MCF 10A (cell line): ENCODE results near the gene MAGEA11. TPM values are rescaled to one million over a fixed set of nuclear protein-coding genes. Genes with fewer than 3 reads are reported as not detected.
"Not testable (repeated sequence)": the region's sequence is repeated elsewhere in the genome, so short reads cannot be mapped to it uniquely, and the experiment has no call there.

ENCODE experiments used
- BruUV-seq: library from RNA; stranded (reverse); fragments of 400-500 nt; replicated peaks from 2 replicates; lab custom pipeline; 2021; lab: Mats Ljungman, UMichigan
- CTCF ChIA-PET: fragments of 300-600 bp; sonication (Branson Sonifier 250); formaldehyde crosslinking; extraction: SDS; loops from one replicate; lab custom pipeline; 2021; ENCODE audit warnings: antibody characterized with exemption, inconsistent platforms; lab: Yijun Ruan, JAX
- POLR2A ChIA-PET: fragments of 300-600, 350-650 bp; sonication (Branson Sonifier 250); formaldehyde crosslinking; extraction: SDS; loops from one replicate; lab custom pipeline; 2020; ENCODE audit warnings: antibody characterized with exemption, inconsistent platforms; lab: Yijun Ruan, JAX
- DNase-seq: peaks from one replicate; pipeline ENCODE4 v3.0.0-alpha.2; 2018; ENCODE audit not compliant: unreplicated experiment
- H3K27ac Mint-ChIP-seq: one replicate; pipeline ENCODE4 v1.8.0; 2022; ENCODE audit warnings: mild to moderate bottlenecking, low read depth, mixed read lengths; ENCODE audit not compliant: unreplicated experiment
- H3K27me3 Mint-ChIP-seq: one replicate; pipeline ENCODE4 v1.8.0; 2022; ENCODE audit warnings: mixed read lengths; ENCODE audit not compliant: insufficient read depth, unreplicated experiment
- H3K36me3 Mint-ChIP-seq: one replicate; pipeline ENCODE4 v1.8.0; 2022; ENCODE audit warnings: mild to moderate bottlenecking, moderate library complexity, mixed read lengths; ENCODE audit not compliant: insufficient read depth, unreplicated experiment
- H3K4me1 Mint-ChIP-seq: one replicate; pipeline ENCODE4 v1.8.0; 2022; ENCODE audit warnings: mixed read lengths; ENCODE audit not compliant: insufficient read depth, unreplicated experiment
- H3K4me3 Mint-ChIP-seq: one replicate; pipeline ENCODE4 v1.8.0; 2022; ENCODE audit warnings: mild to moderate bottlenecking, moderate library complexity, mixed read lengths; ENCODE audit not compliant: unreplicated experiment
- H3K9me3 Mint-ChIP-seq: one replicate; pipeline ENCODE4 v1.8.0; 2022; ENCODE audit warnings: mixed read lengths; ENCODE audit not compliant: unreplicated experiment
- intact Hi-C: fragments of 100-400 bp; cut with micrococcal nuclease; formaldehyde crosslinking; loops from 2 replicates; pipeline ENCODE4 v1.14.1; 2022
- total RNA-seq: library from RNA; stranded (reverse); gene quantifications from 2 replicates; pipeline ENCODE4 v1.2.3, GENCODE V29; 2022
- TF ChIP-seq, protein P1 (sequence below): fragments of 200-600 bp; IDR thresholded peaks from one replicate; pipeline ENCODE4 v1.8.0; 2022; ENCODE audit warnings: antibody characterized with exemption, mild to moderate bottlenecking; ENCODE audit not compliant: unreplicated experiment

MAGEA11 gene
- total RNA-seq, 1 experiment from 2014 or later: not detected

- Mint-ChIP-seq H3K27me3 (peaks cover 30% of the 10 kb centered on the region), H3K4me3 (no peak overlapping the region), H3K36me3 (peaks cover 6% of the 10 kb centered on the region), H3K4me1 (no peaks in the 10 kb centered on the region), H3K9me3 (peaks cover 26% of the 10 kb centered on the region), H3K27ac (no peak overlapping the region)
- POLR2A ChIA-PET: no interaction called here
- no peak for DNase-seq
- CTCF ChIA-PET: no interaction called here
- intact Hi-C loops: no loop called here
- TF ChIP-seq, protein P1, sequence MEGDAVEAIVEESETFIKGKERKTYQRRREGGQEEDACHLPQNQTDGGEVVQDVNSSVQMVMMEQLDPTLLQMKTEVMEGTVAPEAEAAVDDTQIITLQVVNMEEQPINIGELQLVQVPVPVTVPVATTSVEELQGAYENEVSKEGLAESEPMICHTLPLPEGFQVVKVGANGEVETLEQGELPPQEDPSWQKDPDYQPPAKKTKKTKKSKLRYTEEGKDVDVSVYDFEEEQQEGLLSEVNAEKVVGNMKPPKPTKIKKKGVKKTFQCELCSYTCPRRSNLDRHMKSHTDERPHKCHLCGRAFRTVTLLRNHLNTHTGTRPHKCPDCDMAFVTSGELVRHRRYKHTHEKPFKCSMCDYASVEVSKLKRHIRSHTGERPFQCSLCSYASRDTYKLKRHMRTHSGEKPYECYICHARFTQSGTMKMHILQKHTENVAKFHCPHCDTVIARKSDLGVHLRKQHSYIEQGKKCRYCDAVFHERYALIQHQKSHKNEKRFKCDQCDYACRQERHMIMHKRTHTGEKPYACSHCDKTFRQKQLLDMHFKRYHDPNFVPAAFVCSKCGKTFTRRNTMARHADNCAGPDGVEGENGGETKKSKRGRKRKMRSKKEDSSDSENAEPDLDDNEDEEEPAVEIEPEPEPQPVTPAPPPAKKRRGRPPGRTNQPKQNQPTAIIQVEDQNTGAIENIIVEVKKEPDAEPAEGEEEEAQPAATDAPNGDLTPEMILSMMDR: no peak
- no TSS peak for BruUV-seq
Measured at GRCh38 chrX:149687991-149688390, 23.9 kb upstream of the MAGEA11 start.

GRCh38 chrX:149688552-149688951 is 23.3 kb upstream of the MAGEA11 start:
- peaks cover 6% of the 10 kb centered on the region for H3K36me3 Mint-ChIP-seq
- no peak overlapping the region for H3K27ac Mint-ChIP-seq
- POLR2A ChIA-PET: no interaction called here

GRCh38 chrX:149691794-149692193 is 20.1 kb upstream of the MAGEA11 start:
- intact Hi-C loops: no loop called here
- no peak overlapping the region for H3K27ac Mint-ChIP-seq
- H3K9me3 Mint-ChIP-seq: peaks cover 31% of the 10 kb centered on the region

More at GRCh38 chrX:149688552-149688951, 23.3 kb upstream of the MAGEA11 start:
- CTCF ChIA-PET: no interaction called here
- peaks cover 32% of the 10 kb centered on the region for H3K9me3 Mint-ChIP-seq
- TF ChIP-seq, protein P1: no peak
- peaks cover 30% of the 10 kb centered on the region for H3K27me3 Mint-ChIP-seq
- intact Hi-C loops: no loop called here
- no peaks in the 10 kb centered on the region for H3K4me1 Mint-ChIP-seq
- no peak for DNase-seq
- H3K4me3 Mint-ChIP-seq: no peak overlapping the region
- BruUV-seq: no TSS peak

DNA sequence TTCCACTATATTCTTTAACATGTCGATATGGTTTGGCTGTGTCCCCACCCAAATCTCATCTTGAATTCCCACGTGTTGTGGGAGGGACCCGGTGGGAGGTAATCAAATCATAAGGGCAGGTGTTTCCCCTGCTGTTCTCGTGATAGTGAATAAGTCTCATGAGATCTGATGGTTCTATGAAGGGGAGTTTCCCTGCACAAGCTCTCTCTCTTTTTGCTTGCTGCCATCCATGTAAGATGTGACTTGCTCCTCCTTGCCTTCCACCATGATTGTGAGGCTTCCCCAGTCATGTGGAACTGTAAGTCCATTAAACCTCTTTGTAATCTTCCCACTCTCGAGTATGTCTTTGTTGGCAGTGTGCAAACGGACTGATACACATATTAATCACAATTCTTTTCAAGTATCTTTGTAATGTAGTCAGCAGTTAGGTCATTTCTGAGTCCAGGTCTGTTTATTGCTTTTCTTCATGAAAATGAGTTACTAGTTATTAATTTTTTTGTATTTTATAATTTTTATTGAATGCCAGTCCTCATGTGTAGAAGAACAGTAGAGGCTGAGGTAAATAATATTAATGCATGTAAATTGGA is 19.1 kb upstream of the MAGEA11 start:
- BruUV-seq, DNase-seq, H3K27ac Mint-ChIP-seq, H3K4me3 Mint-ChIP-seq, H3K36me3 Mint-ChIP-seq, CTCF ChIA-PET, POLR2A ChIA-PET, H3K4me1 Mint-ChIP-seq, intact Hi-C loops: not testable (repeated sequence)
- H3K9me3 Mint-ChIP-seq: peaks cover 31% of the 10 kb centered on the region
- H3K27me3 Mint-ChIP-seq: peaks cover 30% of the 10 kb centered on the region

More at GRCh38 chrX:149691794-149692193, 20.1 kb upstream of the MAGEA11 start:
- TF ChIP-seq, protein P1: no peak
- ChIA-PET CTCF (no interaction called here), POLR2A (no interaction called here)
- no peaks in the 10 kb centered on the region for H3K4me1 Mint-ChIP-seq
- BruUV-seq: no TSS peak
- no peak for DNase-seq
- H3K4me3 Mint-ChIP-seq: no peak overlapping the region
- H3K27me3 Mint-ChIP-seq: peaks cover 30% of the 10 kb centered on the region
- no peaks in the 10 kb centered on the region for H3K36me3 Mint-ChIP-seq

DNA sequence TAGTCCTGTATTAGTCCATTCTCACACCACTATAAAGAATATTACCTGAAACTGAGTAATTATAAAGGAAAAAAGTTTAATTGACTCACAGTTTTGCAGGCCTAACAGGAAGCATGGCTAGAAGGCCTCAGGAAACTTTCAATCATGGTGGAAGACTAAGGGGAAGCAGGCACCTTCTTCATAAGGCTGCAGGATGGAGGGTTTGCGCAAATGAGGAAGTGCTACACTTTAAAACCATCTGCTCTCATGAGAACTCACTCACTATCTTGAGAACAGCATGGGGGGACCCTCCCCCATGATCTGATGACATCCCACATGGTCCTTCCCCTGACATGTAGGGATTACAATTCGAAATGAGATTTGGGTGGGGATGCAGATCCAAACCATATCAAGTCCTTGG is 12.1 kb upstream of the MAGEA11 start:
- Mint-ChIP-seq H3K36me3 (no peaks in the 10 kb centered on the region), H3K9me3 (no peaks in the 10 kb centered on the region), H3K4me3 (no peak overlapping the region), H3K27me3 (no peaks in the 10 kb centered on the region), H3K27ac (no peak overlapping the region), H3K4me1 (no peaks in the 10 kb centered on the region)
- no TSS peak for BruUV-seq
- TF ChIP-seq, protein P1: no peak
- intact Hi-C loops: no loop called here
- DNase-seq: no peak
- ChIA-PET CTCF (no interaction called here), POLR2A (no interaction called here)
